ENCODE measurements around the gene MAGEL2. TPM values are rescaled to one million over a fixed set of nuclear protein-coding genes. Genes with fewer than 3 reads are reported as not detected.

Gene MAGEL2
- total RNA-seq, 2 experiments from 2014 or later, result not detected

DNA sequence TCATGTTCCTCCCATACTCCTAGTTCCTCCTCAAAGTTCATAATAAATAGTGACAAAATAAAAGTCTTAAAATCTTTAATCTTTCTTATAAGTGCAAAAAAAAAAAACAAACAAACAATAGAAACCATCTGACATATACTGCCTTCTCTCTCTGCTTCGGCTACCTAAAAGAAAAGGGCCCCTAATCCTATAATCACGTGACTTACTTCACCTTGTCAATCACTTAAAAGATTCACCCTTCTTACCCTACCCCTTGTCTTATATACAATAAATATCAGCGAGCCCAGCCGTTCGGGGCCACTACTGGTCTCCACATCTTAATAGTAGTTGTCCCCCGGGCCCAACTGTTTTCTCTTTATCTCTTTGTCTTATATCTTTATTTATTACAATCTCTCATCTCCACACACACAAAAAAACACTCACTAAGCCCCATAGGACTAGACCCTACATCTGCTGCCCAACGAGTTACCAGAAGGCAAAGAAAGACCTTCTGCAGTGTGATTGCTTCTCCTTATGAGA, 53.4 kb downstream of the MAGEL2 start:
- no peaks in the 10 kb centered on the region for H3K9me3 Mint-ChIP-seq
- H3K27me3 Mint-ChIP-seq, result no peaks in the 10 kb centered on the region
- CTCF ChIA-PET, result no interaction called here
- no peak overlapping the region for H3K4me3 Mint-ChIP-seq
- no peaks in the 10 kb centered on the region for H3K36me3 Mint-ChIP-seq (ENCODE audit: low read depth)
- H3K4me1 Mint-ChIP-seq, result no peaks in the 10 kb centered on the region
- no peak overlapping the region for H3K27ac Mint-ChIP-seq
- DNase-seq, result no peak
- POLR2A ChIA-PET, result no interaction called here

Other genes with a start within 250 kb of the MAGEL2 start
- not detected for gene GOLGA6L2, start 200.6 kb downstream of the MAGEL2 start, total RNA-seq
- 1 to 10 TPM; 4.4 to 5.0 TPM for gene MKRN3, start 82.2 kb downstream of the MAGEL2 start, total RNA-seq
- 1 to 10 TPM; 1.7 to 2.8 TPM for gene NDN, start 39.4 kb upstream of the MAGEL2 start, total RNA-seq

Data from activated CD4-positive, alpha-beta memory T cell treated with anti-CD3 and anti-CD28 coated beads, Interleukin-2, amount 10 ng/mL, durations not matched to agents 7 days and 5 days (primary cell).